K562 (cell line): Measurements from ENCODE around the gene SLC2A4. TPM values are rescaled to one million over a fixed set of nuclear protein-coding genes. Genes with fewer than 3 reads are reported as not detected.

ENCODE experiments used
- ATAC-seq: fragments of 200-7000 bp; cut with Tn5 transposase; 3 replicates; pipeline ENCODE4 v1.9.1; 2020; ENCODE audit warnings: moderate library complexity
- BruUV-seq: library from RNA; stranded (reverse); fragments of 400-500 nt; replicated peaks from 2 replicates; lab custom pipeline; 2021; lab: Mats Ljungman, UMichigan
- CTCF ChIA-PET: fragments of 300-600 bp; formaldehyde crosslinking; extraction: SDS; loops from one replicate; lab custom pipeline; 2021; ENCODE audit warnings: low intra/inter-chr PET ratio; lab: Yijun Ruan, JAX
- POLR2A ChIA-PET: fragments of 300-600, 350-650 bp; sonication (Branson Sonifier 250); formaldehyde crosslinking; extraction: SDS; loops from one replicate; lab custom pipeline; 2021; ENCODE audit warnings: antibody characterized with exemption, inconsistent platforms; lab: Yijun Ruan, JAX
- DNase-seq, 4 experiments: peaks; one replicate each; pipeline versions ENCODE4 v3.0.0 to v3.0.0-alpha.2; 2011 to 2018; ENCODE audit warnings: low spot score in 3 of 4, mixed read lengths in 3 of 4; ENCODE audit errors: extremely low read depth in 1 of 4
- FAIRE-seq: peaks from 2 replicates; lab custom pipeline; 2011; peaks lifted over from hg19 to GRCh38; lab: Jason Lieb, UNC
- H2AFZ ChIP-seq: 2 replicates; pipeline ENCODE4 v1.6.0; 2011; ENCODE audit warnings: low read depth, low read length, control low read depth, inconsistent platforms
- H3K27ac ChIP-seq: fragments of 200-600 bp; 3 replicates; pipeline ENCODE4 v1.8.0; 2011; ENCODE audit warnings: low read depth, mild to moderate bottlenecking, control low read depth, inconsistent platforms, low read length, moderate library complexity, mixed read lengths; ENCODE audit errors: extremely low read depth
- H3K27me3 ChIP-seq, 2 experiments: fragments of 300-600 bp in 1 of 2; 2 replicates in 1 of 2; 3 replicates in 1 of 2; pipeline versions ENCODE4 v1.6.0 to v1.8.0; 2011; ENCODE audit warnings: inconsistent platforms in 2 of 2, low read length in 2 of 2, mild to moderate bottlenecking in 1 of 2, mixed read lengths in 1 of 2, moderate library complexity in 1 of 2; ENCODE audit not compliant: control insufficient read depth in 2 of 2, insufficient read depth in 2 of 2
- H3K36me3 ChIP-seq: fragments of 300-600 bp; 3 replicates; pipeline ENCODE4 v1.8.0; 2011; ENCODE audit warnings: mild to moderate bottlenecking, low read length, inconsistent platforms; ENCODE audit not compliant: control insufficient read depth, insufficient read depth
- H3K4me1 ChIP-seq, 2 experiments: fragments of 200-600 bp in 1 of 2; replicated peaks in 1 of 2; 2 replicates in 1 of 2; 3 replicates in 1 of 2; pipeline versions ENCODE4 v1.5.1 to v1.8.0; 2011; ENCODE audit warnings: inconsistent platforms in 2 of 2, low read length in 2 of 2, mild to moderate bottlenecking in 1 of 2, mixed read lengths in 1 of 2, moderate library complexity in 1 of 2; ENCODE audit not compliant: control insufficient read depth in 2 of 2, insufficient read depth in 2 of 2
- H3K4me2 ChIP-seq: 2 replicates; pipeline ENCODE4 v1.6.1; 2011; ENCODE audit warnings: low read length, control low read depth, inconsistent platforms, mixed read lengths; ENCODE audit not compliant: insufficient read depth
- H3K4me3 ChIP-seq: fragments of 200-600 bp; sonication (generic), shearing (Covaris generic); 2 replicates; pipeline ENCODE4 v1.5.1; 2016; ENCODE audit warnings: control low read depth, inconsistent platforms
- H3K79me2 ChIP-seq: fragments of 200-600 bp; 3 replicates; pipeline ENCODE4 v1.8.0; 2011; ENCODE audit warnings: low read length, inconsistent platforms; ENCODE audit not compliant: control insufficient read depth, insufficient read depth
- H3K9ac ChIP-seq, 2 experiments: 2 replicates each; pipeline versions ENCODE4 v1.6.0 to v1.6.1; 2011; ENCODE audit warnings: low read depth in 2 of 2, low read length in 2 of 2, control low read depth in 1 of 2, inconsistent platforms in 1 of 2, mild to moderate bottlenecking in 1 of 2, mixed read lengths in 1 of 2; ENCODE audit not compliant: insufficient read depth in 1 of 2
- H3K9me1 ChIP-seq: one replicate; pipeline ENCODE4 v1.6.0; 2011; ENCODE audit warnings: inconsistent platforms, mild to moderate bottlenecking, low read length, moderate library complexity; ENCODE audit not compliant: control insufficient read depth, insufficient read depth
- H3K9me3 ChIP-seq: replicated peaks from 2 replicates; pipeline ENCODE4 v1.5.1; 2011; ENCODE audit warnings: low read depth, low read length, inconsistent platforms; ENCODE audit not compliant: control insufficient read depth, insufficient read depth
- H4K20me1 ChIP-seq: replicated peaks from 2 replicates; pipeline ENCODE4 v1.6.1; 2011; ENCODE audit warnings: low read length, inconsistent platforms, mixed read lengths; ENCODE audit not compliant: control insufficient read depth, insufficient read depth
- CHD1 ChIP-seq: fragments of 200-600 bp; sonication (generic); IDR thresholded peaks from one replicate; pipeline ENCODE4 v1.6.1; 2012; ENCODE audit warnings: mild to moderate bottlenecking, moderate library complexity, low read length, inconsistent platforms
- CREB3 ChIP-seq: fragments of 450-650 bp; conservative IDR thresholded peaks from 2 replicates; pipeline ENCODE4 v1.6.1; 2016; ENCODE audit warnings: missing genetic modification characterization, low read depth, mild to moderate bottlenecking, missing compliant biosample characterization, moderate library complexity
- IRF2 ChIP-seq: sonication (generic); formaldehyde crosslinking; IDR thresholded peaks from 2 replicates; pipeline ENCODE4 v1.8.1; 2022; ENCODE audit warnings: mild to moderate bottlenecking, missing genetic modification reagents
- KDM1A ChIP-seq, 2 experiments: fragments of 450-650 bp; IDR thresholded peaks; 2 replicates each; pipeline ENCODE4 v1.6.1; 2016; ENCODE audit warnings: mild to moderate bottlenecking in 2 of 2
- MCM2 ChIP-seq: fragments of 450-650 bp; IDR thresholded peaks from 2 replicates; pipeline ENCODE4 v1.6.1; 2017; ENCODE audit warnings: low read depth, mild to moderate bottlenecking
- MECOM ChIP-seq: fragments of 250-450 bp; sonication (Bioruptor Pico); IDR thresholded peaks from 2 replicates; pipeline ENCODE4 v1.8.0; 2022; ENCODE audit warnings: inconsistent platforms
- NFATC3 ChIP-seq: fragments of 450-650 bp; IDR thresholded peaks from 2 replicates; pipeline ENCODE4 v1.6.1; 2017; ENCODE audit warnings: mild to moderate bottlenecking
- POLR2A ChIP-seq: fragments of 450-650 bp; conservative IDR thresholded peaks from 2 replicates; pipeline ENCODE4 v1.6.1; 2016
- RFX7 ChIP-seq: fragments of 250-450 bp; sonication (Bioruptor Pico); IDR thresholded peaks from 2 replicates; pipeline ENCODE4 v1.5.1; 2021; ENCODE audit warnings: mild to moderate bottlenecking
- SAP30 ChIP-seq: fragments of 200-600 bp; sonication (generic); IDR thresholded peaks from 2 replicates; pipeline ENCODE4 v1.6.1; 2012; ENCODE audit warnings: borderline replicate concordance, low read depth, mild to moderate bottlenecking, moderate library complexity, low read length, control low read depth, inconsistent platforms; ENCODE audit not compliant: insufficient read depth, poor library complexity, severe bottlenecking
- SRSF9 ChIP-seq: fragments of 200-400 bp; formaldehyde crosslinking; IDR thresholded peaks from 2 replicates; pipeline ENCODE4 v1.6.1; 2017; ENCODE audit warnings: low read depth, low read length, borderline replicate concordance
- ZNF3 ChIP-seq: fragments of 250-450 bp; sonication (Bioruptor Pico); IDR thresholded peaks from 2 replicates; pipeline ENCODE4 v1.5.0; 2021; ENCODE audit warnings: mild to moderate bottlenecking, moderate library complexity
- ZNF444 ChIP-seq: fragments of 250-450 bp; sonication (Bioruptor Pico); IDR thresholded peaks from 2 replicates; pipeline ENCODE4 v1.4.0; 2020; ENCODE audit warnings: mild to moderate bottlenecking, moderate library complexity
- ZNF584 ChIP-seq: fragments of 200-800 bp; sonication (Bioruptor generic); IDR thresholded peaks from 2 replicates; pipeline ENCODE4 v1.6.1; 2016; ENCODE audit warnings: low read depth, mild to moderate bottlenecking, missing genetic modification characterization, missing compliant biosample characterization
- WGBS: fragments of 100-300 bp; shearing (Covaris generic); methylation state at CpG from one replicate; pipeline ENCODE4 v1.1.6; 2016; ENCODE audit warnings: low coverage, mixed read lengths; ENCODE audit not compliant: insufficient coverage; ENCODE audit errors: missing lambda C conversion rate; 5-methylcytosine and 5-hydroxymethylcytosine counted together
- in situ Hi-C: fragments of 300-500 bp; cut with MboI; formaldehyde crosslinking; loops from 4 replicates; pipeline ENCODE4 v1.15.0; 2018; ENCODE audit warnings: inconsistent platforms, mixed read lengths
- intact Hi-C: fragments of 100-400 bp; cut with micrococcal nuclease; formaldehyde crosslinking; loops from 2 replicates; pipeline ENCODE4 v1.14.2; 2022
- polyA plus RNA-seq, 8 experiments: library from polyadenylated mRNA; depleted of rRNA in 4 of 8; stranded (reverse) in 5 of 8; unstranded in 3 of 8; fragments of >200 nt; fragmentation: Nextera tagmentation in 2 of 8; fragmentation: Illumina TruSeq in 1 of 8; extraction: Ambion mirVana in 2 of 8; extraction: Trizol in 1 of 8; gene quantifications; 2 replicates each; pipeline versions ENCODE4 v1.2.1 to v1.2.3, GENCODE V29; 2011 to 2014; ENCODE audit warnings: inconsistent platforms in 1 of 8, missing spikeins in 1 of 8
- total RNA-seq, 7 experiments: library from RNA; depleted of rRNA in 6 of 7; stranded (reverse); fragments of >200 nt in 6 of 7; fragmentation: Illumina TruSeq in 2 of 7; extraction: Trizol in 2 of 7; gene quantifications; 2 replicates each; pipeline versions ENCODE4 v1.2.1 to v1.2.3, GENCODE V29; 2011 to 2021; ENCODE audit warnings: low replicate concordance in 1 of 7
- TF ChIP-seq, protein P1 (sequence below): conservative IDR thresholded peaks from 2 replicates; pipeline ENCODE4 v1.6.1; 2011; ENCODE audit warnings: low read depth, mild to moderate bottlenecking, low read length; ENCODE audit not compliant: control insufficient read depth

The SLC2A4 gene
- total and polyA plus RNA-seq, 9 of the 15 experiments (the other 6 are each of a cell fraction or from before 2014, with no cell fraction given) = 0.74 to 3.5 (median 1.6) TPM

DNA sequence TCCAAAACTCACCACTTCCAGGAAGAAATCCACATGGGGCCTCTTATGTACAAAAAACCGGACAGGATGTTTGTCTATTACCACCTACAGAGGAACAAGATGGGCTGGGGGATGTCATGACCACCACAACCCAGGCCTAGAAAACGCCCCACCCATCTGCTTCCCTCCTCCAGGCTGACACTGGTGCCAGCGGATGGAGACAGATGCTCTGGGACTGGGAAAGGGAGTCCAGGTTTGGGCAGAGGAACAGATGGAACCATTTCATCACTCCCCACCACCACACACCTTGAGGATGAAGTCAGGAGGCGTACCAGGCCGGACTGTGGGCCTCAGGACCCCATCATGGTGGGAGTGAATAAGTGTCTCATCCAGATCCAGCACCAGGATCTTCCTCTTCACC lies 34.7 kb upstream of the SLC2A4 start:
- Histone ChIP-seq H3K27me3 (no peaks in the 10 kb centered on the region), H3K4me3 (no peak overlapping the region), H3K4me2 (no peak overlapping the region), H3K9me3 (no peaks in the 10 kb centered on the region), H3K27ac (no peak overlapping the region), H3K9ac (no peak overlapping the region), H2AFZ (no peak overlapping the region), H3K4me1 (peaks cover 11 to 31% of the 10 kb centered on the region in 2 experiments; a peak in 4 of 5 replicates), H3K79me2 (peaks cover 47% of the 10 kb centered on the region), H4K20me1 (no peaks in the 10 kb centered on the region), H3K36me3 (peaks cover 46% of the 10 kb centered on the region), H3K9me1 (no peaks in the 10 kb centered on the region)
- DNase-seq (no peak), ATAC-seq (no peak), FAIRE-seq (no peak)
- no peak for TF ChIP-seq KDM1A (IDR thresholded peaks at IDR 0.05)
- TF ChIP-seq MECOM (CRISPR knock-in tag) = no peak
- TF ChIP-seq ZNF444 (CRISPR knock-in tag) = no peak
- TF ChIP-seq CHD1 = no peak
- no peak for TF ChIP-seq SRSF9
- TF ChIP-seq NFATC3 = no peak
- in situ Hi-C loops = no loop called here
- 82% methylated on average over 4 of the region's 5 CpGs for WGBS
- intact Hi-C loops = no loop called here
- CTCF ChIA-PET = no interaction called here
- POLR2A ChIA-PET = no interaction called here
- no TSS peak for BruUV-seq

- DNase-seq = no peak
- Histone ChIP-seq H3K4me1 (peaks cover 13 to 22% of the 10 kb centered on the region in 2 experiments; a peak in 4 of 5 replicates), H3K4me2 (peak overlapping the region; percentile 37), H3K9ac (peak overlapping the region in 1 of 2 experiments; percentile 45; a peak in 1 of 4 replicates), H2AFZ (no peak overlapping the region), H4K20me1 (no peaks in the 10 kb centered on the region), H3K4me3 (peak overlapping the region; percentile 2; the same call in 1 of the 2 replicates), H3K79me2 (peaks cover 56% of the 10 kb centered on the region), H3K9me3 (no peaks in the 10 kb centered on the region), H3K36me3 (peaks cover 44% of the 10 kb centered on the region), H3K27ac (peak overlapping the region; percentile 36; the same call in 1 of the 3 replicates), H3K9me1 (no peaks in the 10 kb centered on the region), H3K27me3 (no peaks in the 10 kb centered on the region)
- no peak for FAIRE-seq
- WGBS = 69% methylated on average over 4 of the region's 4 CpGs
- ChIA-PET POLR2A (interaction anchor here (1.2 to 2.5 kb wide), 3 partner anchors 9 to 13 kb away, joined by 3 to 8 read pairs (median 7); partner anchors contain the start of gene PHF23), CTCF (no interaction called here)
- TF ChIP-seq SAP30 = no peak
- no peak for TF ChIP-seq MCM2
- TF ChIP-seq, protein P1, sequence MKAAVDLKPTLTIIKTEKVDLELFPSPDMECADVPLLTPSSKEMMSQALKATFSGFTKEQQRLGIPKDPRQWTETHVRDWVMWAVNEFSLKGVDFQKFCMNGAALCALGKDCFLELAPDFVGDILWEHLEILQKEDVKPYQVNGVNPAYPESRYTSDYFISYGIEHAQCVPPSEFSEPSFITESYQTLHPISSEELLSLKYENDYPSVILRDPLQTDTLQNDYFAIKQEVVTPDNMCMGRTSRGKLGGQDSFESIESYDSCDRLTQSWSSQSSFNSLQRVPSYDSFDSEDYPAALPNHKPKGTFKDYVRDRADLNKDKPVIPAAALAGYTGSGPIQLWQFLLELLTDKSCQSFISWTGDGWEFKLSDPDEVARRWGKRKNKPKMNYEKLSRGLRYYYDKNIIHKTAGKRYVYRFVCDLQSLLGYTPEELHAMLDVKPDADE = no peak
- no peak for TF ChIP-seq POLR2A
- TF ChIP-seq IRF2 (CRISPR knock-in tag) = no peak
- no peak for TF ChIP-seq CREB3
- no peak for TF ChIP-seq ZNF584 (CRISPR knock-in tag)
- no peak for TF ChIP-seq ZNF3 (CRISPR knock-in tag)
- no peak for TF ChIP-seq RFX7 (CRISPR knock-in tag)
- no TSS peak for BruUV-seq
- intact Hi-C loops = no loop called here
- in situ Hi-C loops = no loop called here
- ATAC-seq = no peak
Observed at GRCh38 chr17:7248796-7249195, 32.7 kb upstream of the SLC2A4 start.
